ENCODE measurements around the gene KRTAP5-2. TPM values are rescaled to one million over a fixed set of nuclear protein-coding genes. Genes with fewer than 3 reads are reported as not detected.
"Not testable (repeated sequence)": the region's sequence is repeated elsewhere in the genome, so short reads cannot be mapped to it uniquely, and the experiment has no call there.

The KRTAP5-2 gene
- polyA plus RNA-seq (ENCODE audit: insufficient read length in 10 of 10) = under 1 TPM in 1 of 10 donors, not detected in 9; 0.30 TPM
- long read RNA-seq, donor 1, partial matches to known transcripts = 0 of 1 reads
- long read RNA-seq, donor 1, other reads (novel, unspliced or antisense) = 0 of 1 reads
- long read RNA-seq, donor 2 = 0 reads
- long read RNA-seq, donor 3, partial matches to known transcripts = 0 of 1 reads
- long read RNA-seq, donor 3, other reads (novel, unspliced or antisense) = 0 of 1 reads
- long read RNA-seq, donor 4 = 0 reads
- long read RNA-seq, donor 5 = 0 reads
- long read RNA-seq, donor 6 = 0 reads
- long read RNA-seq, donor 7 = 0 reads
- long read RNA-seq, donor 8 = 0 reads
- long read RNA-seq, donor 9 = 0 reads

DNA sequence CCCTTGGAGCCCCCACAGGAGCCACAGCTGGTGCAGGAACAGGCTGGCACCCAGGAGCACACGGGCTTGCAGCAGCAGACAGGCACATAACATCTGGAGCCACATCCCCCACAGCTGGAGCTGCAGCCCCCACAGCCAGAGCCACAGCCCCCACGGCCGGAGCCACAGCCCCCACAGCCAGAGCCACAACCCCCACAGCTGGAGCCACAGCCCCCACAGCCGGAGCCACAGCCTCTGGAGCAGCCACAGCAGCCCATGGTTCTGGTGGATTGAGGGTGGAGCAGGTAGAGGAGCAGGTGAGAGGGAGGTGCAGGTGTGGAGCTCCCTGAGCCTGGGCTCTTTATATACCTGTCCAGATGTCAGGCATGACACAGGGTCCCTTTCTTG, at the start of gene KRTAP5-2:
TSS of gene KRTAP5-2 (minus strand) at position 301 of the 387 bp plus-strand sequence. CDS start at position 257, 44 bp downstream.
- DNase-seq = no peak

DNA sequence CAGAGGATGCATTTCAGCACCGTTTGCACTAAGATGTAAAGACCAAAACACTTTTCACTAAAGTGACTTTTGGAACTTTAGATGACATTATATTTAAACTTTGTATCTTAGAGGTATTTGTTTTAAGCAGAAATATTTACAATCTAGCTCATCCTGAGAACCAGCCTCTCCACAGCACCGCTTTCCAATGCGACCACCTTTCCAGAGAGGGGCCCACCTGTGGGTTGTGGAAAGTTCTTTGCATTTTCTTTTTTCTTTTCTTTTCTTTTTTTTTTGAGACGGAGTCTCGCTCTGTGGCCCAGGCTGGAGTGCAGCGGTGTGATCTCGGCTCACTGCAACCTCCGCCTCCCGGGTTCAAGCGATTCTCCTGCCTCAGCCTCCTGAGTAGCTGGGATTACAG, 48.4 kb upstream of the KRTAP5-2 start:
- not testable (repeated sequence) for DNase-seq

DNA sequence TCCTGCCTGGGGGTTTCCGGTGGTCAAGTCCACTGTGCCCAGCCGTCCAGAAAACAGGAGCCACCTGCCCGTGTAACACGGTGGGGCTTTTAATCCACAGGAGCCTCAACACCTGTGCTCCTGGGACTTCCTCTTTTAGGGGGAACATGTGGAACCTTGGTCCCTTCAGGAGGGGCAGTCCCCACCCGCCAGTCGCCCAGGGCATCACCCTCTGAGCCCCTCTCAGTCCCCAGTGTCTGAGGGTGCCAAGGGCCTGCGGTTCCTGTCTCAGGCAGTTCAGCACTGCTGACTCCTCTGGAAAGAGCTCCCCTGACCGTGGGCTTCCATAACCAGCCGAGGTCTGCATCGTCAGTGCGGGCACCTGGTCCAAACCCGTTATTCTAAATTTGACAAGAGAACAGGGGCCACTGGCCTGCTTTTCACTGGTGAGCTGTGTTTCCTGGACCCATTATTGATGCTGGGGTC, 47.3 kb upstream of the KRTAP5-2 start:
- no peak for DNase-seq

GRCh38 chr11:1644601-1645356, 46.7 kb upstream of the KRTAP5-2 start:
- DNase-seq = no peak

DNA sequence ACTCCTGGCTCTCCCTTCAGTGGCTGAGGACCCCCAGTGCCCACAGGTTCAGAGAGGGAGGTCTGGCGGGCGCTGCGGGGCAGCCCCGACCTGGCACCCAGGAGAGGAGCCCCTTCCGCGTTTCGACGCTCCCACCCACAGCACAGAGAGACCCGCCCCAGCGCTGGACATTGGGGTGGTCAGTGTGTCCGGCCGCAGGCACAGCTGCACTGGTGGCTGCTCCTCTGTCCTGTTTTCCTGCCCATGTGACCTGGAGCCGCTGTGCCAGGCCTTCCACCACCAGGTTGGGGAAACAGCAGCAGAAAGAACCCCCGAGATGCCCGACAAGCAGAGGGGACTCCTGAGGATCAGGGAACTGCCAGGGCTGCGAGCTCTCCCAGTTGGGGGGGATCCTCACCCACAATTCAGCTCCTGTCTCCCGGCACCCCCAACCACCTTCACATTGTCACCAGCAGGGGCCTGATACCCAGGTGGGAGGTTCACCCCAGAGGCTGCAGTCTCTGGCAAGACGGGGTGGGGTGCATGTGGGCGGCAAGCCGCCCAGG, 45.1 kb upstream of the KRTAP5-2 start:
- DNase-seq = no peak

DNA sequence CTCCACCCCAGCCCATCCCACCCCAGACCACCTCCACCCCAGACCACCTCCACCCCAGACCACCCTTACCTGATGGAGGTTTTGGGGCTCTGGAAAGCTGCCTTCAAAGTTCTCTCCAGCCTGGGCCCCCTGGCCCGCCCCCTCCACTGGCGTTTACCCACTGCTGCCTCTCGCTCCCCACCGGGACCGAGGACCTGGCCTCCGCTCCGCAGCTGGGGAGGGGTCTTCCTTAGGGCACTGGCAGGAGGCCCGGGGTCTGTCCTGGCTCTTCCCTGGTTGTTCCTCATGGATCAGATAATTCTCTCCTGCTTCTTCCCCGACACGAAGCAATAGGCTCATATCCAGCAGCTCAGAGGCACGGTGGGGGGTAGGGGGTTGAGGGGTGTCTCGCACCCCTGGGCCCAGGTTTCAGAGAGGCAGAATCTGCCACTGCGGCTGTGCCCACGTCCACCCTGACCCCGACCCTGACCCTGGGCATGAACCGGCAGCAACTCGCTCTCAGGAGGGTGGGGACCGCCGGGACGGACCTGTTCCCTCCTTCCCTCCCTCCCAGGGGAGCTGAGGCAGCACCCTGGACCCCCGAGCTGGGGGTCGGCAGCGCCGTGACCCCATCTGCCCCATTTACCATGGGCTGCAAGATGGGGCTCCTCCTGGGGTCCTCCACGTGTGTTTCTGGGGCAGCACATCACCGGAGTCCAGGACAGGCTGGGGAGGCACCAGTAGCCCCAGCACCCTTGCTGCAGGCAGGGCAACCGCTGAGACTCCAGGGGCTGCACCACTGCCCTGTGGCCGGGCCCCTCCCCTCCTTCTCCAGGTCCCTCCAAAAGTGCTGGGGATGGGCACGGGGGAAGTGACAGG, 44.4 kb upstream of the KRTAP5-2 start:
- DNase-seq = no peak

DNA sequence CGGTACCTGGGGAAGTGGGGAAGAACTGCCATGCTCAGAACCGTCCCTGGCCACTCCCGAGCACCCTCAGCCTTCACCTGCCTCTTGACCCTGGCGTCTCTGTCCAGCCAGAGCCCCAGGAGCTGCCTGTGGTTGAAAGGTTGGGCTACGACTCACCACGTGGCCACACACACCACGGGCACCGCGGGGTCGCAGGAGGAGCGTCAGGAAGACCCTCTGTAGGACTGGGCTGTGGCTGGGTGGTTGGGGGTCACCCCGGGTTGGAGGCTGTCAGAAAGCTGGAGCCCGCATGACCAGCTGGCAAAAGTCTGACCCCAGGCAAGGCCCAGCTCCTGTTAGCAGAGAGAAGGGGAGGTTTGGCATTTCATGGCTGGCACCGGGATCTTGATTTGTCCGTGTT, 43.0 kb upstream of the KRTAP5-2 start:
- no peak for DNase-seq

DNA sequence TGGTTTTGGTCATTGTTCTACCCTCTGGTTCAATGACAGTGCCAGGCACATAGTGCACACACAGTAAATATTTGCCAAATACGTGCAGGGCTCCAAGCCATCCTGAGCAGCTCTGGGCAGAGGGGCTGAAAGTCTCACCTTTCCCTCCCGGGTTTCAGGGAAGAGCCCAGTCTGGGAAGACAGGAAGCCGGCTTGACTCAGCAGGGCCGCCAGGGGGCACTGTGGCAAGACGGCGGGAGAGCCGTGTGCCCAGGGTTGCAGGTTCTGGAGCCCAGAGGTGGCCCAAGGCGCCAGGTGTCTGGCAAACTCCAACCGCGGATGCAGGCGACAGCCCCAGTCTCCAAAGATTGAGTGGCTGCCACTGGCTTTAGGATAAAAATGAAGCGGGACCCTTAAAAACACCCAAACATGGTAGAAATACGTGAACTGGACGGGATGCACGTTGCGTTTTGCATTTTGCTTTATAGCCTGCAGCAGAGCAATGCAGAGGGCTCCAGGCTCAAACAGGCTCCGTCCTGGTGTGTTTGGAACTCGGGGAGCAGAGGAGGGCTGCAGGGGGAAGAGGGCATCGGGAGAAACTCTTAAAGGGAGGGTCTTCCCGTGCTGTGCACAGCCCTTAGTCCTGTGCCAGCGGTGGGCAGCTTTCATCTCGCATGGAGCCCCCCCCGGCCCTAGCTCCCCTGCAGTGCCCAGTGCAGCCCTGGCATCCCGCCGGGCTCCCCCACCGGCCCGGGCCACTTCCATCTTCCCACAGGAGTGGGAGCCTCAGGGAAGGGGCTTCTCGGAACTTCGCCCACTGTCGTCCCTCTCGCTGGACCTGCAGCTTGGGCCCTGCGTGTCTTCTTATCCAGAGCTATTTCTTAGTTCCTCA, 42.2 kb upstream of the KRTAP5-2 start:
- DNase-seq = peak in 2 of 3 donors; percentile 28 to 41

- no peak for DNase-seq
Measured at GRCh38 chr11:1639666-1640065, 41.6 kb upstream of the KRTAP5-2 start.

GRCh38 chr11:1639102-1639620, 41.1 kb upstream of the KRTAP5-2 start:
- DNase-seq = peak in 2 of 3 donors; percentile 22 to 45

- no peak for DNase-seq
Measured at GRCh38 chr11:1638344-1638743, 40.2 kb upstream of the KRTAP5-2 start.

- DNase-seq = no peak
Measured at GRCh38 chr11:1637628-1638027, 39.5 kb upstream of the KRTAP5-2 start.

DNA sequence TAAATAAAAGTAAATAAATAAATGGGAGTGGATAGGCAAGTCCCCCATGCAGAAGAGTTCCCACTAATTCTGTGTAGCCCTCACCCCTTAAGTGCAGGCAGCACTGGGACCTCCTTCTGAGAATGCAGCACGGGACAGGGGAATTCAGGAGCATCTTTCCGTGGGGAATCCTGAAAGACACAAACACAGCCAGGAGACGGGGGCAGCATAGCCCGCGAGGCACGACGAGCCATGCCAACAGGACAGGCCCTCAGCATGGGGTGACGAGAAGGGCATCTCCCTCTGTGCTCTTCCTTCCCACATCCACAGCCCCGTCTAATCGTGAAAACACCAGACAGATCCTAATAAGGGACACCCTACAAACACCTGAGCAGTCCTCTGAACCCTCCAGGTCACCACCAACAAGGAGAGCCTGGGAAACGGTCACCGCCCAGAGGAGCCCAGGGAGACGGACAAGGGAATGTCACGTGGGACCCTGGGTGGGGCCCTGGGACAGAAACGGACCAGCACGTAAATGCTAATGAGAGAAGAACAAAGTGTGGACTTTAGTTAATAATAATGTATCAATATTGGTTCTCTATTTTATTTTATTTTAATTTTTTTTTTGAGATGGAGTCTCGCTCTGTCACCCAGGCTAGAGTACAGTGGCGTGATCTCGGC, 38.3 kb upstream of the KRTAP5-2 start:
- DNase-seq = no peak

DNA sequence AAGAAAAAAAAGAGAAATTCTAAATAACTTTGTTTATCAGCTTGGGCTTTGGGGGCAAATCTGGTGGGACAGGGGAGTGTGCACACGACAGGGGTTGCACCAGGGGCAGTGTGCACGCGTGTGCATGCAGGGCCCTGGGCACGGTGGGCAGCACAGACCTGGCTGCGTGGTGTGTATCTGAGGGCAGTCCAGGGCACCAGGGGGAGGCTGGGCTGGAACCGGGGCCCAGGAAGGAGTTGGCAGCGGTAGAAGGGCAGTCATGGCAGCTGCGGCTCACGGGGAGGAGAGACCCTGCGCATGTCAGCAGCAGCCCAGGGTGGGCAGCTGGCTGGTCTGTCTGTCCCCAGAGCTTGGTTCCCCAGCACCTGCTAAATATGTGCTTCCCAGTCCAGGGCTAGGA, 35.8 kb upstream of the KRTAP5-2 start:
- DNase-seq = no peak

DNA sequence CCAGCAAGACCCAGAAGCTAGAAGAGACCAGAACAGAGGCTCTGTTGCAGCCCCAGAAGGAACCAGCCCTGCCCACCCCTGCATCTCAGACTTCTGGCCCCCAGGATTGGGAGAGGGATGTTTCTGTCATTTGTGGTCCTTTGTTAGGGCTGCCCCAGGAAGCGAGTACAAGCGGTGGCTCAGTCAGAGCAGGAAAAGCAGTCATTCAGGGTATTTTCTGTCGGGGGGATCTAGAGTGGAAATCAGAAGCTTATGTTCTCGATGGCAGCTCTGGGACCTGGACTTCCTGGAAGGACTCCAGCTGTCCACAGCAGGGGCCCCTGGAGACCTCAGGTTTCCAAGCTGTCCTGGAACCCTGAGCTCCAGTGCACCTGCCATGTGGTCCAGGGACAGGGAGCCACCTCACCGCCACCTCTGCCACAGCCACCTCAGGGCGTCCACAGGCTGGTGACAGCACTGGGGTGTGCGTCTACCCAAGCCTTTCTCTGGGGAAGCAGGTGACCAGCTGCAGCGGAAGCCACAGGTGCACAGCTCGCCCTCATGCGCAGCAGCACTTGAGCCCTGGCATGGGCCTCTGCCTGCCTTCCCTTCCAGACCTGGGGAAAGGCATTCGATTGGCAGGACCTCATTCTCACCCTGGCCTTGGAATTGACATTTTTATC, 34.1 kb upstream of the KRTAP5-2 start:
- DNase-seq = no peak

DNA sequence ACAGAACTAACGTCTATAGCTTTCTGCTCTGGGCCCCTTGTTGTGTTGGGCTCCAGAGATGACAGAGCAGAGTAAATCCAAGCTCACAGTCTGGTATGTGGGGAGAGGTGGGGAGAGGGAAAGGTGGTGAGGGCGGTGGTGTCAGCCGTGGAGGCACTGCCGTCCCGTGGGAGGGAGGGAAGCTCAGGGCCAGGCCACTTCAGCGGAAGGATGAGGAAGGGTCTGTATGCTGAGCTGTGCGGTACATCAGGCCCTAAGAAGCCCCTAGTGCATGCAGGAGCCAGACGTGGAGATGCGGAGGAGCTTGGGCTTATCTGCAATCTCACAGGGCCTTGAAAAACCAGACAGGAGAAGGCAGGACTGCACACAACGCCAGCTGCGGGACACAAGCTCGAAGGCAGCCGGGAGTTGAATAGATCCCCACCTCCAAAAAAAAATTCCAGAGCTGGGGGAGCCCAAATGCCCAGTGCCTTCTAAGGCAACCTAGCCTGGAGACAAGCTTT, 33.0 kb upstream of the KRTAP5-2 start:
- DNase-seq = no peak

GRCh38 chr11:1630271-1630670, 32.2 kb upstream of the KRTAP5-2 start:
- peak in 2 of 3 donors; percentile 21 to 35 for DNase-seq

DNA sequence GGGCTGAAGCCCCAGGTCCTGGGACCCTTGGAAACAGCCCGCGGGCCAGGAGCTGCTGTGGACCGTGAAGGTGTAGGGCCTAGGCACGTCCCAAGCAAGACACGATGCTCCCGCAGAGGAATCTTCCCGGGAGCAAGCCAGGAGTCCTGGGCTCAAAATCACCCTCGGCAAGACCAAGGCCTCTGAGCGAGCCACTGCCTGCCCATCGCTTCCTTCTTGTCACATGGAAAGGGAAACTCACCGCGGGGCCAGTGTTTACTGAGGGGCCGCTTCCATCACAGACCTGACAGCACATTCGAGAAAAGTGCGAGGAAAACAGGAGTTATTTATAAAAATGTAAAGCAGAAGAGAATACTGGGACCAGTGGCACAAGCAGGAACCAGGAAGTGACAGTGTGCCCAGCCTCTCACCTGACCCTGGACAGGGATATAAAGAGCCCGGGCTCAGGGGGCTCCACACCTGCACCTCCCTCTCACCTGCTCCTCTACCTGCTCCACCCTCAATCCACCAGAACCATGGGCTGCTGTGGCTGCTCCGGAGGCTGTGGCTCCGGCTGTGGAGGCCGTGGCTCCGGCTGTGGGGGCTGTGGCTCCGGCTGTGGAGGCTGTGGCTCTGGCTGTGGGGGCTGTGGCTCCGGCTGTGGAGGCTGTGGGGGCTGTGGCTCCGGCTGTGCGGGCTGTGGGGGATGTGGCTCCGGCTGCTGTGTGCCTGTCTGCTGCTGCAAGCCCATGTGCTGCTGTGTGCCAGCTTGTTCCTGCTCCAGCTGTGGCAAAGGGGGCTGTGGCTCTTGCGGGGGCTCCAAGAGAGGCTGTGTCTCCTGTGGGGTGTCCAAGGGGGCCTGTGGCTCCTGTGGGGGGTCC, 31.5 kb upstream of the KRTAP5-2 start, which contains the start of gene KRTAP5-5:
TSS of gene KRTAP5-5 (plus strand) at position 450 of the 860 bp plus-strand sequence. CDS start at position 516, 66 bp downstream.
- no peak for DNase-seq

Data from muscle of back (tissue), 13 donors.